ENCODE results near the gene PRKAG2. TPM values are rescaled to one million over a fixed set of nuclear protein-coding genes. Genes with fewer than 3 reads are reported as not detected.

Gene PRKAG2
- total and polyA plus RNA-seq, 2 experiments from 2014 or later, result 9.1 to 14.9 TPM

DNA sequence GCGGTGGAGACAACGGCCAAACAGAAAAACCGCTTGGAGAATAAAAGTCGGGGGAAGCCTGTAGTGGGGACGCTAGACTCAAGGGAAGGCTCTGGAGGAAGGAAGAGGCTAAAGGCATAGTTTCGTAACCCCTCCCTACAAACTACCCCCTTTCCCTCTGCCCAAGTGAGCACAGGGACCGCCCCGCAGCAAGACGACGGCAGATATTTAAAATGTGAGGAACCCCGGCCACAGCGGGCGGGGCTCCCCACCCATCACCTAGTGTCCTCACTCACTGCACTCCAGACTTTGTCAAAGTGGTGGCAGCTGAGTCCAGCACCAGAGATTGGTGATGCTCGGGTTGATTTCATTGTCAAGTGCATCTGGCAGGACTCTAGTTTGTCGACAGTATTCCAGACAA is 69.1 kb downstream of the PRKAG2 start:
- H3K36me3 Mint-ChIP-seq (ENCODE audit: low read depth), result no peaks in the 10 kb centered on the region
- Histone ChIP-seq H3K4me3 (no peak overlapping the region), H3F3A (replicated peaks; ENCODE audit: low read depth) (no peaks in the 10 kb centered on the region), H3K36me3 (ENCODE audit: insufficient read depth) (no peaks in the 10 kb centered on the region), H3K4me2 (no peak overlapping the region), H2AFZ (no peak overlapping the region), H3K9me2 (ENCODE audit: insufficient read depth) (0 out of 2 replicates have a peak, but pooled peaks cover 3% of the 10 kb centered on the region), H3K79me2 (replicated peaks; ENCODE audit: insufficient read depth) (no peaks in the 10 kb centered on the region), H3K27me3 (ENCODE audit: insufficient read depth) (no peaks in the 10 kb centered on the region), H3K4me1 (ENCODE audit: insufficient read depth) (no peaks in the 10 kb centered on the region), H4K20me1 (replicated peaks; ENCODE audit: insufficient read depth) (no peaks in the 10 kb centered on the region), H3K27ac (ENCODE audit: low read depth) (no peak overlapping the region)
- no peak overlapping the region for H3K27ac Mint-ChIP-seq
- H3K4me3 Mint-ChIP-seq, result no peak overlapping the region
- TF ChIP-seq CREB1 (CRISPR knock-in tag; IDR thresholded peaks at IDR 0.05; ENCODE audit: low read depth), result no peak
- ATAC-seq (no peak), DNase-seq (ENCODE audit: low spot score) (no peak)
- no peaks in the 10 kb centered on the region for H3K27me3 Mint-ChIP-seq (ENCODE audit: insufficient read depth, low read depth, poor library complexity)
- H3K9me3 Mint-ChIP-seq, result no peaks in the 10 kb centered on the region
- no peaks in the 10 kb centered on the region; the same call in 2 of the 3 replicates for H3K4me1 Mint-ChIP-seq

- no peak for ATAC-seq
- Histone ChIP-seq H2AFZ (no peak overlapping the region), H3K4me2 (no peak overlapping the region), H3K27ac (ENCODE audit: low read depth) (no peak overlapping the region), H3K27me3 (ENCODE audit: insufficient read depth) (no peaks in the 10 kb centered on the region), H3K36me3 (ENCODE audit: insufficient read depth) (no peaks in the 10 kb centered on the region), H3K79me2 (replicated peaks; ENCODE audit: insufficient read depth) (no peaks in the 10 kb centered on the region), H4K20me1 (replicated peaks; ENCODE audit: insufficient read depth) (no peaks in the 10 kb centered on the region), H3K9me2 (ENCODE audit: insufficient read depth) (0 out of 2 replicates have a peak, but pooled peaks cover 3% of the 10 kb centered on the region), H3K4me3 (no peak overlapping the region), H3K4me1 (ENCODE audit: insufficient read depth) (no peaks in the 10 kb centered on the region), H3F3A (replicated peaks; ENCODE audit: low read depth) (no peaks in the 10 kb centered on the region)
- no peak for DNase-seq (ENCODE audit: low spot score)
- Mint-ChIP-seq H3K36me3 (ENCODE audit: low read depth) (no peaks in the 10 kb centered on the region), H3K27me3 (ENCODE audit: insufficient read depth, low read depth, poor library complexity) (peaks cover 2% of the 10 kb centered on the region), H3K9me3 (no peaks in the 10 kb centered on the region), H3K27ac (no peak overlapping the region), H3K4me1 (no peaks in the 10 kb centered on the region), H3K4me3 (no peak overlapping the region)
- TF ChIP-seq, protein P1, sequence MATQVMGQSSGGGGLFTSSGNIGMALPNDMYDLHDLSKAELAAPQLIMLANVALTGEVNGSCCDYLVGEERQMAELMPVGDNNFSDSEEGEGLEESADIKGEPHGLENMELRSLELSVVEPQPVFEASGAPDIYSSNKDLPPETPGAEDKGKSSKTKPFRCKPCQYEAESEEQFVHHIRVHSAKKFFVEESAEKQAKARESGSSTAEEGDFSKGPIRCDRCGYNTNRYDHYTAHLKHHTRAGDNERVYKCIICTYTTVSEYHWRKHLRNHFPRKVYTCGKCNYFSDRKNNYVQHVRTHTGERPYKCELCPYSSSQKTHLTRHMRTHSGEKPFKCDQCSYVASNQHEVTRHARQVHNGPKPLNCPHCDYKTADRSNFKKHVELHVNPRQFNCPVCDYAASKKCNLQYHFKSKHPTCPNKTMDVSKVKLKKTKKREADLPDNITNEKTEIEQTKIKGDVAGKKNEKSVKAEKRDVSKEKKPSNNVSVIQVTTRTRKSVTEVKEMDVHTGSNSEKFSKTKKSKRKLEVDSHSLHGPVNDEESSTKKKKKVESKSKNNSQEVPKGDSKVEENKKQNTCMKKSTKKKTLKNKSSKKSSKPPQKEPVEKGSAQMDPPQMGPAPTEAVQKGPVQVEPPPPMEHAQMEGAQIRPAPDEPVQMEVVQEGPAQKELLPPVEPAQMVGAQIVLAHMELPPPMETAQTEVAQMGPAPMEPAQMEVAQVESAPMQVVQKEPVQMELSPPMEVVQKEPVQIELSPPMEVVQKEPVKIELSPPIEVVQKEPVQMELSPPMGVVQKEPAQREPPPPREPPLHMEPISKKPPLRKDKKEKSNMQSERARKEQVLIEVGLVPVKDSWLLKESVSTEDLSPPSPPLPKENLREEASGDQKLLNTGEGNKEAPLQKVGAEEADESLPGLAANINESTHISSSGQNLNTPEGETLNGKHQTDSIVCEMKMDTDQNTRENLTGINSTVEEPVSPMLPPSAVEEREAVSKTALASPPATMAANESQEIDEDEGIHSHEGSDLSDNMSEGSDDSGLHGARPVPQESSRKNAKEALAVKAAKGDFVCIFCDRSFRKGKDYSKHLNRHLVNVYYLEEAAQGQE (IDR thresholded peaks at IDR 0.05; ENCODE audit: unreplicated experiment), result no peak
- TF ChIP-seq EZH2 (IDR thresholded peaks at IDR 0.05; ENCODE audit: low read depth, unreplicated experiment) (no peak), POLR2AphosphoS5 (IDR thresholded peaks at IDR 0.05; ENCODE audit: low read depth) (no peak), STAT1 (IDR thresholded peaks at IDR 0.05; ENCODE audit: unreplicated experiment) (no peak), CREB1 (CRISPR knock-in tag; IDR thresholded peaks at IDR 0.05; ENCODE audit: low read depth) (no peak), ZNF114 (CRISPR knock-in tag; IDR thresholded peaks at IDR 0.05) (no peak)
These were observed 69.8 kb downstream of the PRKAG2 start for GRCh38 chr7:151806952-151807775.
